ENCODE data around the gene PLXNA4.

The PLXNA4 gene

DNA sequence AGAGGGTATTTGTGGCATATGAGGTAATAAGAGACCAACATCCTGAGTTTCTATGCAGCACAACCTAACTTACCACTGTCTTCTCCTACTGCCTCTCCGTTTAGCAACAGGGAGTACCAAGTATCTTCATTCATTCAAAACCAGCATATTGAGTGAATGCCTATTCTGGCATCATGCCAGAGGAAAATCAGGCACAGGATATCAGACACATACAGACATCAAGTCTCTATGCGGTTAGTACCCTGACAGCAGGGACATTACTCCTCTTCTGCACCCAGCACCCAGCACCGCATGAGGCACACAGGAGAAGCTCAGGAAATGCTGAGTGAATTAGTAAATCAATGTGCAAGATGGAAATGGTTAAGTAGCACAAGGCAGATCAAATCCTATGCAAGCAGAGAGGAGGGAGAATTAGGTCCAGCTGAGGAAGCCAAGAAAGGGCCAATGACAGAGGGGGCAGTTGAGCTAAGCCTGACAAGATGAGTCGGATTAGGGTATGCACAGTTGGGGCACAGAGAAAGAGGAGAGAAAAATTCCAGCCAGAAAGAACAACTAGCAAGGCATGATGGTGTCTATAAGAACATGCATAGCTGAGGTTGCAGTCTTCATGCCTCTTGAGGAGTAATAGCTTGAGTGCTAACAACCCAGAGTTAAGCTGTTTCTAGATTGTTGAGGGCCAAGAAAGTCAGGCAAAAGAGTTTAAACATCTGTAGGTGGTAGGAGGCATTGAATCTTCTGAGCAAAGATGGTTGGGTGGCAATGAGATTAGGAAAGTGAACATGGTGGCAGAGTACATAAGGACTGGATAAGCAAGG lies 146.0 kb downstream of the PLXNA4 start:
- Mint-ChIP-seq H3K4me3 (no peak overlapping the region), H3K9me3 (peaks cover 5% of the 10 kb centered on the region), H3K4me1 (peaks cover 3% of the 10 kb centered on the region), H3K36me3 (no peaks in the 10 kb centered on the region), H3K27me3 (peaks cover 7% of the 10 kb centered on the region), H3K27ac (no peak overlapping the region)
- ATAC-seq: no peak

DNA sequence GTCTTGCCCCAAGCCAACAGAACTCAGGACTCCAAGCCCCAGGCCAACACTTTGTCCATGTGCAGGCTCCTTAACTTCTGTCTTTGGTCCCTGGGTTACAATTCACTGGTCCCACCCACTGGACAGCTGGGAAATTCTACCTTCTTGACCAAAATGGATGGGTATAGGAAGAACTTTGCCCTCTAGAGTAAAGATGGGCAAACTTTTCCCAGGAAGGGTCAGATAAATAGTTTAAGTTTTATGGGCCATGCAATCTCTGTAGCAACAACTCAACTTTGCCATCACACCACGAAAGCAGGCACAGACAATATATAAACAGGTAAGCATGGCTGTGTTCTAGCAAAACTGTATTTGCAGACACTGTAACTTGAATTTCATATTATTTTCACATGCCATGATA lies 147.1 kb downstream of the PLXNA4 start:
- H3K27ac Mint-ChIP-seq: no peak overlapping the region
- no peaks in the 10 kb centered on the region for H3K36me3 Mint-ChIP-seq
- no peak for ATAC-seq
- H3K9me3 Mint-ChIP-seq: peaks cover 5% of the 10 kb centered on the region
- H3K4me3 Mint-ChIP-seq: no peak overlapping the region
- H3K4me1 Mint-ChIP-seq: no peaks in the 10 kb centered on the region
- H3K27me3 Mint-ChIP-seq: peaks cover 16% of the 10 kb centered on the region

DNA sequence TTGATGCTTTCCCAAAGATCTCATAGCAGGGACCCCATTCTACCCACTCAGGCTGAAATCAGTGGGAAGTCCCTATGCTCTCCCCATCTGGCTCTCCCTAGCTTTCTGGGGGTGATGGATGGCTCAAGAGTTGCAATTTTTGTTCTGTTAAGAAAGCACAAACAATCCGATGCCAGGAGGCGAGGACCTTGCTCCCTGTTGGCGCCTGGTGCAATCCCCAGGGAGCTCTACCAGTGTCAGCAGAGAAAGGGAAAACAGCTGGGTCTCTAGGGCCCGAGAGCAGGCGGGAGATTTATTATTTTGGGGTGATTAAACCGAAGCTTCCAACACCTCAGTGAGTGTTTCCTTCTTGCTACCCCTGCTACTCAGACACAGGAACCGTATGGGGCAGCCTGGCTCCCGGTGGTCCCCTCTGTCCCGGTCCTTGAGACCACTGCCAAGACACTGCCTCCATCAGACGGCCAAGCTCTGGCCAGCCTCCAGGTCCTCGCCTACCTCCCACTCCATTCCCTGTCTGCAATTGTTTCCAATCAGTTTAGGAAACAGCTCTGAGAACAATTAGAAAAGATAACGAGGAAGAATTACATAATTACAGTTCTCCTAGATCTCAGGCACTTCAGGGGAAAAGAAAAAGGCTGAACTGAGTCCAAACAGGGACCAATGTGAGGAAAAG lies 147.9 kb downstream of the PLXNA4 start:
- H3K4me1 Mint-ChIP-seq: no peaks in the 10 kb centered on the region
- ATAC-seq: no peak
- no peak overlapping the region for H3K4me3 Mint-ChIP-seq
- H3K27me3 Mint-ChIP-seq: peaks cover 23% of the 10 kb centered on the region
- H3K36me3 Mint-ChIP-seq: no peaks in the 10 kb centered on the region
- no peak overlapping the region for H3K27ac Mint-ChIP-seq
- peaks cover 5% of the 10 kb centered on the region for H3K9me3 Mint-ChIP-seq

DNA sequence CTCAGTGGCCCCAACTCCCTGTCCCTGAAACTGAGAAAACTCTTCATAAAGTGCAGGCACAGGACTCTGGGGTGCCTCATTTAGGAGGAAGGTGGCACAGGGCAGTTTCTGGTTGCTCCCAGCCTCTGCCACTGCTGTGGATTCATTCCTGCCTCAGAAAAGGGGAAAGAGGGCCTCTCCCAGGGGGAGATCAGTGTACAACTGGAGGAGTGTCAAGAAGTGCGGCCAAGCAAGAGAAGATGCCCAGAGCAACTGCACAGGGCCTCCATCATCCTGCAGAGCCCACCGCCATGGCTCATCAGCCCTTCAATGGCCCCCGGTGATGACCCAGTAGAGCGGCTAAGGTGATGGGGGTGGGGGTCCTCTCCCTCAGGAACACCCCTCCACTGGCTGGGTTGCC lies 150.3 kb downstream of the PLXNA4 start:
- H3K4me1 Mint-ChIP-seq: no peaks in the 10 kb centered on the region
- no peak overlapping the region for H3K4me3 Mint-ChIP-seq
- no peaks in the 10 kb centered on the region for H3K36me3 Mint-ChIP-seq
- H3K27me3 Mint-ChIP-seq: peaks cover 26% of the 10 kb centered on the region
- peaks cover 9% of the 10 kb centered on the region for H3K9me3 Mint-ChIP-seq
- ATAC-seq: no peak
- H3K27ac Mint-ChIP-seq: no peak overlapping the region

DNA sequence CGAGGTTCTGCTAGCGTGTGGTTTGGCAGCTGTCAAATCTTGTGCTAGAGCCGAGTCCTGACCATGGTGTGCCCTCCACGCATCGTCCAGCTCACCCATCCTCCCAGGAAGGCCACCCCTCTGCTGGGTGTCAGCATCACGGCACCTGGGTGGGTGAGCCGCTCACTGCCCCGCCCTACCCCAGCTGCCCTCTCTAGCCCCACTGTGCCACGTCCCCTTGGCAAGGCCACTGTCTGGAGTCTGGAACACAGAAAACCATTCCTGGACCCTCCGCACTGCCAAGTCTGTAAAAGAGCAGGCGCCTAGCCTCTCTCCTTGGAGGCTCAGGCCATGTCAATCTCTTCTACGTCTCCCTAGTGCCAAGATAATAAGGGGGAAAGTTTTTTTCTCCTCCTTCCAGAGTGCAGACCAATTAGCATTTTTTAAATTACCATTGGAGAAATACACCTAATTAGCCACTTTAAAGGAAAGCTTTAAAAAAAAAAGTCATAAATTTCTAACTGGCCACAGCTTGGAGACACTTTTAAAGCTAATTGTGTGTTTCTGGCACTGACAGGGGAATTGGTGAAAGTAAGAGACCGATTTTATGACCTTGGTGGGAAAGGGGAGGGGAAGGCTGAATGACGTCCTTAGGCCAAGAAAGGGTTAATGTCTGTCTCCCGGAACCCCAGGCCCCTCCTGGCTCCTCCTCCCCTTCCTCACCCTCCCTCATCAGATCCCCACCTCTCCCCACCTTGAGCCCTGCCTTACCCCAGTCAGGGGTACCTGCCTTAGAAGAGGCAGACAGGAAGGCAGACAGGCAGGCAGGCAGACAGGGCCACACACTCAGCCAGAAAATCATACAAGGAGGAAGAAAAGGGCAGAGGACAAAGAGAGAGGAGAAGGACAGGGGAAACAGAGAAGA lies 151.2 kb downstream of the PLXNA4 start:
- H3K9me3 Mint-ChIP-seq: peaks cover 7% of the 10 kb centered on the region
- no peak overlapping the region for H3K4me3 Mint-ChIP-seq
- no peaks in the 10 kb centered on the region for H3K36me3 Mint-ChIP-seq
- no peak for ATAC-seq
- no peaks in the 10 kb centered on the region for H3K4me1 Mint-ChIP-seq
- peaks cover 26% of the 10 kb centered on the region for H3K27me3 Mint-ChIP-seq
- no peak overlapping the region for H3K27ac Mint-ChIP-seq

DNA sequence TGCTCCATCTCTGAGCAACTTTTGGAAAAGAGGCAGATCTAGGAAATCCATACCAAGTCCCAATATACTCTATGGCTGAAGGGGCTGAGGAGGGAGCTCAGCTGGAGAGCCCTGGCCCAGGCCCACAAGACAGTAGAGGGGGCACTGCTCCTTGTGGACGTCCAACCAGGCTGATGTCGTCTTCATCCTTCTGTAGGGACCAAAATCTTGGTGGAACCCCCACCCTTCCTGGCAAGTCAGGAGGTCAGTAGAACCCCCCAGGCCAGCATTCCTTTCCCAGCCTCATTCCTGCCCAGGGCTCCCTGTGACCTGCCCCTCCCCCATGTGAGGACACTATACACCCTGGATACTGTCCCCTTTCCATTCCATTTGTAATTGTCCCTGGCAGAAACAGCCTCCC lies 152.0 kb downstream of the PLXNA4 start:
- Mint-ChIP-seq H3K27me3 (peaks cover 26% of the 10 kb centered on the region), H3K9me3 (peaks cover 7% of the 10 kb centered on the region), H3K36me3 (no peaks in the 10 kb centered on the region), H3K27ac (no peak overlapping the region), H3K4me3 (no peak overlapping the region), H3K4me1 (no peaks in the 10 kb centered on the region)
- no peak for ATAC-seq

DNA sequence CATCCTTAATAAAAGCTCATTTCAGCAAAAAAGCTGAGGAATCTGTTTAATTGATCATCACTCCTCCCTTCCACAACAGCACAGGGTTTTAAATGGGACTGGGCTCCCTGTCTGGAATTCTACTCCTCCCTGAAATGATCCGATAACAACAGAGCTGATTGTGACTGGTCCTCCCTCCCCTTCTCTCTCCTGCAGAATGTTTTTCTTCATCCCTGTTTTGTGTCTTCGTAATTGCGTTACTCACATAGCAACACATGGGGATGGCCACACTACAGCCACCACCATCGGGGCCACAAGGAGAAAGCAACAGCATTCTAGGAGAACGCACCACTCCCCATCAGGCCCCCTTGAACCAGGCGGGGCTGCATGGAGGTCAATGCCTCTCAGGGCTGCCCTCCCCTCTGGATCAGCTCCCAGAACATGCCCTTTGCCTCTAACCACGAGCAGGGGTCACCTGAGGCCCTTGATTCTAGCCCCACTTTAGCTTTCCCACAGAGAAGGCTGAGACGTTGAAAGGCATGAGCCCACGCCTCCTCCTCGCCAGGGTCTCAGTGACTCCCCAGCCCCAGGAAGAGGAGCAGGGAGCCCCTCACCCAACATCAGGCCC lies 152.6 kb downstream of the PLXNA4 start:
- Mint-ChIP-seq H3K27me3 (peaks cover 26% of the 10 kb centered on the region), H3K27ac (no peak overlapping the region), H3K36me3 (no peaks in the 10 kb centered on the region), H3K9me3 (peaks cover 7% of the 10 kb centered on the region), H3K4me3 (no peak overlapping the region), H3K4me1 (no peaks in the 10 kb centered on the region)
- ATAC-seq: no peak

DNA sequence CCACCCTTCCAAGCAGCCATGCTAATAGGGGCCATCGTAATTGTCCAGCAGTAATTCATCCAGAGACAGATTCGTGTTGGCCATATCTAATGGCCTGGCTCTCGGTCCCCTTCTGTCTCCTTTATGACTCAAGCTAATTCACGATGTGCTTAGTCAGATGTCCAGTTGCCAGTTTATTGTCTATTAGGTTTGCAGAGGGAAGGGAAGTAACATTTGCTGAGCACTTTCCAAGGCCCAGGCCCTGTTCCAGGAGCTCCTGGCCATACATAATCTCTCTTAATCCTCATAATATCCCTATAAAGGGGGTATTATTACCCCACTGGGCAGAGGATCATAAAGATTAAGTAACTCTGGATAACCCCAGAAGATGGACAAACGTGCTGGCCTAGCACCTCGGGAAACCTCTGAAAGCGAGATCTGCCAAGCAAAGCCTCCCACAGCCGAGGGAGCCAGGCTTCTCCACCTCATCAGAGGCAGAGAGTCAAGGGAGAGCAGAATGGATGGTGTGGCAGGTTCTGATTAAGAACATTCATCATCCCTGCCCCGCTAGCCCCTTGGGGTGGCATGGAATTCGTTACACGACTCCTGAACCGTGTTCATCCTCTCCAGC lies 153.7 kb downstream of the PLXNA4 start:
- no peaks in the 10 kb centered on the region for H3K4me1 Mint-ChIP-seq
- peaks cover 7% of the 10 kb centered on the region for H3K9me3 Mint-ChIP-seq
- H3K27ac Mint-ChIP-seq: no peak overlapping the region
- H3K36me3 Mint-ChIP-seq: no peaks in the 10 kb centered on the region
- H3K27me3 Mint-ChIP-seq: peaks cover 26% of the 10 kb centered on the region
- ATAC-seq: no peak
- no peak overlapping the region for H3K4me3 Mint-ChIP-seq

DNA sequence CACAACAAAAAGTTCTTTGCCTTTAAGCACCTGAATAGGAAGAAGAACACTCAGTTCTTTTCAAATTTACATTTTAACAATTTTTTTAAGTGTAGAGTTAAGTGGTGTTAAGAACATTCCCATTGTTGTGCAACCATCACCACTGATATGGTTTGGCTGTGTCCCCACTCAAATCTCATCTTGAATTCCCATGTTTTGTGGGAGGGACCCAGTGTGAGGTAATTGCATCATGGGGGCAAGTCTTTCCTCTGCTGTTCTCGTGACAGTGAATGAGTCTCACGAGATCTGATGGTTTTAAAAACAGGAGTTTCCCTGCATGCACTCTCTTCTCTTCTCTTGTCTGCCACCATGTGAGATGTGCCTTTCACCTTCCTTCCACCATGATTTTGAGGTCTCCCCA lies 155.7 kb downstream of the PLXNA4 start:
- H3K36me3 Mint-ChIP-seq: no peaks in the 10 kb centered on the region
- no peak overlapping the region for H3K4me3 Mint-ChIP-seq
- H3K4me1 Mint-ChIP-seq: no peaks in the 10 kb centered on the region
- ATAC-seq: no peak
- peaks cover 22% of the 10 kb centered on the region for H3K27me3 Mint-ChIP-seq
- peaks cover 7% of the 10 kb centered on the region for H3K9me3 Mint-ChIP-seq
- H3K27ac Mint-ChIP-seq: no peak overlapping the region

DNA sequence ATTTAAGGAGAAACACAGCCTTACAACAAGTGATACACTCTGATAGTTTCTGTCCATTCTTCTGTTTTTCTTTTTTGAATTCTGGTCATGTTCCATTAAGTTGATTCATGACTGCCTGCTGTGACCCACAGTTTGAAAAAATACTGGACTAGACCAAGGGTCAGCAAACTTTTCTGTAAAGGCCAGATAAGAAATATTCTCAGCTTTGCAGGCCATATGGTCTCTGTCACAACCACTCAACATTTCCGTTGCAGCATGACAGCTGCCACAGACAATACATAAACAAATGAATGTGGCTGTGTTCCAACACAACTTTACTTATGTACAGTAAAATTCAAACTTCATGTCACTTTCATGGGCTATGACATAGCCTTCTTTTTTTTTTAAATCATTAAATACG lies 156.7 kb downstream of the PLXNA4 start:
- no peak overlapping the region for H3K27ac Mint-ChIP-seq
- no peaks in the 10 kb centered on the region for H3K36me3 Mint-ChIP-seq
- H3K4me1 Mint-ChIP-seq: no peaks in the 10 kb centered on the region
- peaks cover 12% of the 10 kb centered on the region for H3K27me3 Mint-ChIP-seq
- no peak for ATAC-seq
- H3K4me3 Mint-ChIP-seq: no peak overlapping the region
- peaks cover 7% of the 10 kb centered on the region for H3K9me3 Mint-ChIP-seq

DNA sequence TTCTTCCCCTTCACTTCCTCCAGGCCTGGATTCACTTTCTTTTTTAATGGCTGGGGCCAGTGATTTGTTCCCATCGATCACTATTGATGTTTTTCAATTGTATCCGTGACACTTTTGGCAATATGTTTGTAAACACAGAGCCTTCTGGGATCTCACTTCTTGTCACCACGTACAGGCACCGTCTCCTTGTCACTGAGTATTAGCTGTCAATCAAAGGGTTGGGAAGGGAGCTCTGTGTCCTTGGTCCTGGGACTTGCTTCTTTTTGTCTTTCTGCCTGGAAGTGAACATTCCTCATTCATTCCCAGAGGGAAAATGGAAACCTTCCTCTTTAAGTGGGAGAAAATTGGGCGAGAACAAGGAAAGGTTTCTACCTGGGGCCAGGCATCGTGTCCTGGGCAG lies 157.4 kb downstream of the PLXNA4 start:
- H3K4me1 Mint-ChIP-seq: no peaks in the 10 kb centered on the region
- H3K27ac Mint-ChIP-seq: no peak overlapping the region
- H3K9me3 Mint-ChIP-seq: peaks cover 7% of the 10 kb centered on the region
- ATAC-seq: no peak
- H3K4me3 Mint-ChIP-seq: no peak overlapping the region
- H3K27me3 Mint-ChIP-seq: peaks cover 8% of the 10 kb centered on the region
- no peaks in the 10 kb centered on the region for H3K36me3 Mint-ChIP-seq

DNA sequence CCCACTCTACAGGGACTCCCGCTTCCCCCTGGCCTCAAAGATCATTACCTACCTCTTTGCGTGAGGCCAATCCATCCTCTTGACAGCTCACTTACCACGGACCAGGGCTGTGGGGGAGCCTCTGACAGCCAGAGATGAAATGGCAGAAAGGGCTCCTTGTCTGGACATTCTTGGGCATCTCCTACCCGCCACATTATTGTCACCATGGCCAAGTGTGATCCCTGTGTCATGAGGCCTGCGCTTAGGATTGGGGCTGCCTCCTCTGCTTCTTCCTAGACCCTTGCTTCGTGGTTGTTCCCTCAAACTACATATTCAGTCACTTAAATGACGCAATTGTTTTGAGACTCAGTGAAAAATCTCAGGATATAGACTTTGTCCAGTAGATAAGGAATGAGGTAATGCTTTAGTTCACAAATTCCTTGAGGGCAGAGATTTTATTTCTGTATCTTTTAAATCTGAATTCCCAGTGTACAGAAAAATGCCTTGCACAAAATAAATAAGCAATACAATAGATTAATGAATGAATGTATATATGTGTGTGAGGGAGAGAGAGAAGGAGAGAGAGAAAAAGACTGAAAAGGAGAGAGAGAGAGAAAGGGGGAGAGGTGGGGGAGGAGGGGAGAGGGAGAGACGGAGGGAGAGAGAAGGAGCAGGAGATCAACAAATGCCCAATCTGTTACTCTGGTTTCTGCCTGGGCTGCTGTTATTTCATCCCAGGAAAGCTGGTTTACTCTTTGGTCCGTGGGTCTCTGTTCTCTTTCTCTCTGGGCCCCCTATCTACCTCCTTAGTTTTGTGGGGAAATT lies 159.0 kb downstream of the PLXNA4 start:
- no peak for ATAC-seq
- Mint-ChIP-seq H3K27ac (no peak overlapping the region), H3K4me3 (no peak overlapping the region), H3K9me3 (peaks cover 7% of the 10 kb centered on the region), H3K36me3 (no peaks in the 10 kb centered on the region), H3K4me1 (no peaks in the 10 kb centered on the region), H3K27me3 (peaks cover 7% of the 10 kb centered on the region)

DNA sequence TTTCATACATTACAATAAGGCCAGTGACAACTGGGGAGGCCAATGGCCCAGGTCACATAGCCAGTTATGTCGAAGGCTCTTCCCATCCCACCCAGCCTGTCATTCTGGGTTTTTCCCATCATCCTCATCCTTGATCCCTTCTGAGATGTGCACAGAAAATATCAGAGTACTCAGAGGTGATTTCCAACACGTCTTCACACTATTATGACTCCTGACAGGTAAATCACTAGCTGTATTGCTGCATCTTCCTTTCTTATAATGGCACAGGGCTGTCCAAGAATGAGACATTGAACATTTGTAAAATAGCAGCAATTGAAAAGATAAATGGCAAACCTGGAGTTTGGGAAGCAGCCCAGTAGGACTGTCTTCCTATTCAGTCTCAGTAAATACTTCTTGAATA lies 159.9 kb downstream of the PLXNA4 start:
- Mint-ChIP-seq H3K4me1 (no peaks in the 10 kb centered on the region), H3K4me3 (no peak overlapping the region), H3K27me3 (peaks cover 15% of the 10 kb centered on the region), H3K27ac (no peak overlapping the region), H3K9me3 (peaks cover 6% of the 10 kb centered on the region), H3K36me3 (no peaks in the 10 kb centered on the region)
- ATAC-seq: no peak

DNA sequence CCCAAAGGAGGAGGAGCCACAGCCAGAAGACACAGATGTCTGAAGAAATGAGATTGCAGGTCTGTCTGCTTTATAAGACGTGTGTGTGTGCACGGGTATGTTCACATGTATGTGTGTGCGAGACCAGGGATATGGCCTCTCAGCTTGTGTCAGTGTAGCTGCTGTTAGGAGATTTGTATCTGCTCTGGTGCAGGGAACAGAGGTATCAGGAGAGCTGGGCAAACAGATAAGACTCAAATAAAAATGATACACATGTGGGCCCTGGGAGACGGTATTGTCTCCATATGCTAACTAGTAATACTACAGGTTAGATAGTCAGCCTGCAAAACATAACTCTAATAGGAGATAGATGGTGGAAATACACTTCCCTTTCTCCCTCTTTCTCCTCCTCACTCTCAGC lies 161.0 kb downstream of the PLXNA4 start:
- Mint-ChIP-seq H3K27me3 (peaks cover 15% of the 10 kb centered on the region), H3K36me3 (no peaks in the 10 kb centered on the region), H3K27ac (no peak overlapping the region), H3K4me3 (no peak overlapping the region), H3K9me3 (no peaks in the 10 kb centered on the region), H3K4me1 (no peaks in the 10 kb centered on the region)
- no peak for ATAC-seq

All from stimulated activated memory B cell treated with anti-CD40 and anti-IgM and Interleukin-4, amounts not matched to agents 10 μg/mL and 1 μg/mL and 100 μg/mL, for 72 hours (primary cell).